Neural progenitor cell (in vitro differentiated cells): ENCODE measurements around the gene CAMK2A. TPM values are rescaled to one million over a fixed set of nuclear protein-coding genes. Genes with fewer than 3 reads are reported as not detected.
A peak's percentile ranks its signal among the peaks of the same experiment; 100 is the strongest.

ENCODE experiments used
- DNase-seq: peaks from one replicate; pipeline ENCODE4 v3.0.0-alpha.2; 2016; ENCODE audit warnings: low spot score
- H2AFZ ChIP-seq: fragments of 200-600 bp; sonication (generic); replicated peaks from 2 replicates; pipeline ENCODE4 v1.6.1; 2016; ENCODE audit warnings: antibody characterized with exemption
- H3F3A ChIP-seq: fragments of 200-600 bp; sonication (generic); 2 replicates; pipeline ENCODE4 v1.6.1; 2016; ENCODE audit warnings: antibody characterized with exemption, low read depth
- H3K27ac ChIP-seq: fragments of 200-600 bp; sonication (generic); 2 replicates; pipeline ENCODE4 v1.5.1; 2016; ENCODE audit warnings: mild to moderate bottlenecking
- H3K27me3 ChIP-seq: fragments of 200-600 bp; sonication (generic); 2 replicates; pipeline ENCODE4 v1.6.1; 2016; ENCODE audit warnings: mild to moderate bottlenecking, moderate library complexity
- H3K36me3 ChIP-seq: fragments of 200-600 bp; sonication (generic); 2 replicates; pipeline ENCODE4 v1.5.1; 2016
- H3K4me1 ChIP-seq: fragments of 200-600 bp; sonication (generic); 2 replicates; pipeline ENCODE4 v1.6.1; 2016; ENCODE audit warnings: mixed run types
- H3K4me2 ChIP-seq: fragments of 200-600 bp; sonication (generic); 2 replicates; pipeline ENCODE4 v1.6.1; 2016
- H3K4me3 ChIP-seq: fragments of 200-600 bp; sonication (generic); 2 replicates; pipeline ENCODE4 v1.5.1; 2016
- H3K79me2 ChIP-seq: fragments of 200-600 bp; sonication (generic); 2 replicates; pipeline ENCODE4 v1.6.1; 2016; ENCODE audit warnings: low read depth
- H3K9ac ChIP-seq: fragments of 200-600 bp; sonication (generic); 2 replicates; pipeline ENCODE4 v1.6.1; 2016
- H3K9me3 ChIP-seq: fragments of 200-600 bp; sonication (generic); 2 replicates; pipeline ENCODE4 v1.5.1; 2016; ENCODE audit warnings: low read depth
- H4K20me1 ChIP-seq: fragments of 200-600 bp; sonication (generic); 2 replicates; pipeline ENCODE4 v1.6.1; 2016; ENCODE audit warnings: low read depth
- H3K27ac Mint-ChIP-seq: 3 replicates; pipeline ENCODE4 v1.8.0; 2021; ENCODE audit warnings: mixed read lengths
- H3K27me3 Mint-ChIP-seq: 2 replicates; pipeline ENCODE4 v1.8.0; 2022; ENCODE audit warnings: low read depth, mild to moderate bottlenecking, inconsistent platforms, moderate library complexity, mixed read lengths; ENCODE audit not compliant: insufficient read depth
- H3K36me3 Mint-ChIP-seq: 3 replicates; pipeline ENCODE4 v1.8.0; 2021; ENCODE audit warnings: mixed read lengths
- H3K4me1 Mint-ChIP-seq: 3 replicates; pipeline ENCODE4 v1.8.0; 2021; ENCODE audit warnings: mixed read lengths
- H3K4me3 Mint-ChIP-seq: 3 replicates; pipeline ENCODE4 v1.8.0; 2021; ENCODE audit warnings: mild to moderate bottlenecking, moderate library complexity, mixed read lengths
- H3K9me3 Mint-ChIP-seq: 3 replicates; pipeline ENCODE4 v1.8.0; 2020; ENCODE audit warnings: mixed read lengths
- EZH2 ChIP-seq: fragments of 200-600 bp; sonication (generic); IDR thresholded peaks from 2 replicates; pipeline ENCODE4 v1.6.1; 2017; ENCODE audit warnings: antibody characterized with exemption, mild to moderate bottlenecking, moderate library complexity
- EZH2phosphoT487 ChIP-seq: fragments of 200-600 bp; sonication (generic); IDR thresholded peaks from 2 replicates; pipeline ENCODE4 v1.6.1; 2017; ENCODE audit warnings: antibody characterized with exemption
- total RNA-seq: library from RNA; depleted of rRNA; stranded (reverse); fragments of >200 nt; gene quantifications from 2 replicates; pipeline ENCODE4 v1.2.3, GENCODE V29; 2015; ENCODE audit warnings: low replicate concordance
- TF ChIP-seq, protein P1 (sequence below): fragments of 200-600 bp; sonication (generic); IDR thresholded peaks from 2 replicates; pipeline ENCODE4 v1.5.1; 2017; ENCODE audit warnings: antibody characterized with exemption, mild to moderate bottlenecking

Gene CAMK2A
- total RNA-seq, 1 donor from 2014 or later: 0.09 TPM

DNA sequence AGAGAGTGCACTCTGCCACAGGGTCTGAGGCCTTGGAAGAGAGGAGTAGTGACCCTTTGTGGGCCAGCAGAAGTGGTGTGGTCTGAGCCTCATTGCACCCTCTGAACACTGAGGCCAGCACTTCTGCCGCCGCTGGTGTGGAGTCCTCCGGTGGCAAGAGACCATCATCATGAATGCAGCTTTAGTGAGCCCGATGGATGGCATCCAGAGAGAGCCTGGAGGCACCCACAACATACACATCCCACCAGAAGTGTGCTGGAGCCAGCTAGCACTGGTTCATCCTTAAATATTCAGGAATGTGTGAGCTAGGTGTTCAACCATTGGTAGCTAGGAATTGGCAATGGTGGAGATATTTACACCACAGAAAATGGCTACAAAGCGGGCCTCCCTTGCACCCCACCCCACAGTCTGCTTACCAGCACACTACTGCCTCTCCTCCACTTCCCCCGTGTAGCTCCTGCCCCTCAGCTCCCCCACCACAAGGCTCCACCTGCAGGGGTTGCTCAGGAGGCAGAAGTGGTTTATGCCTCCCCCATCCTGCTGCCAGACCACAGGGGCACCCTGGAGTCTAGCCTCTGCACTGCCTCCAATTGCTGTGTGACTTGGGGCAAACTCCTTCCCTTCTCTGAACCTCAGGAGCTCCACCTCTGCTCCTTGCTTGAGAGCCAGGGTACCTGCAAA is 83.3 kb downstream of the CAMK2A start:
- H3K9me3 Mint-ChIP-seq: no peaks in the 10 kb centered on the region

DNA sequence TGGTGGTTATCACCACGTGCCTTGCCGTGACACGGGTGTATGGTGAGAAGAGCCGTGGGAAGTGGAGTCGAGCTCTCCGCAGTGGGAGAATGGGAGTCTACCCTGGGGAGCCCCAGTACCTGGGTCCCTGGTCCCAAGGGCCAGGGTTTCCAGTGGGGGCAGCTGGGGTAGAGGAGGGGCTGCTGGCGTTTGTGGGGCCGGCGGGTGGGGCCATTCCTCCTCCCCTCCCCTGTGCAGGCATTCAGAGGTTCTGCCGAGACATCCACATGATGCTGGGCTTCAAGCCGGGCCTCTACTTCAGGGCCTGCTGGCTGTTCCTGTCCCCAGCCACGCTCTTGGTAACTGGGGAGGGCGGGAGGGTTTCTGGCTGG is 85.0 kb downstream of the CAMK2A start:
- peak overlapping the region; percentile 37 for H3K27ac Mint-ChIP-seq
- Histone ChIP-seq H3K4me2 (no peak overlapping the region), H3K4me1 (peaks cover 7% of the 10 kb centered on the region), H3K79me2 (no peaks in the 10 kb centered on the region), H3K27me3 (peaks cover under 1% of the 10 kb centered on the region), H3K27ac (no peak overlapping the region), H3F3A (peaks cover 10% of the 10 kb centered on the region), H4K20me1 (no peaks in the 10 kb centered on the region), H3K36me3 (no peaks in the 10 kb centered on the region), H3K4me3 (no peak overlapping the region), H3K9me3 (no peaks in the 10 kb centered on the region), H2AFZ (no peak overlapping the region), H3K9ac (no peak overlapping the region)
- H3K9me3 Mint-ChIP-seq: no peaks in the 10 kb centered on the region
- peaks cover 9% of the 10 kb centered on the region for H3K4me1 Mint-ChIP-seq
- H3K36me3 Mint-ChIP-seq: no peaks in the 10 kb centered on the region
- TF ChIP-seq, protein P1, sequence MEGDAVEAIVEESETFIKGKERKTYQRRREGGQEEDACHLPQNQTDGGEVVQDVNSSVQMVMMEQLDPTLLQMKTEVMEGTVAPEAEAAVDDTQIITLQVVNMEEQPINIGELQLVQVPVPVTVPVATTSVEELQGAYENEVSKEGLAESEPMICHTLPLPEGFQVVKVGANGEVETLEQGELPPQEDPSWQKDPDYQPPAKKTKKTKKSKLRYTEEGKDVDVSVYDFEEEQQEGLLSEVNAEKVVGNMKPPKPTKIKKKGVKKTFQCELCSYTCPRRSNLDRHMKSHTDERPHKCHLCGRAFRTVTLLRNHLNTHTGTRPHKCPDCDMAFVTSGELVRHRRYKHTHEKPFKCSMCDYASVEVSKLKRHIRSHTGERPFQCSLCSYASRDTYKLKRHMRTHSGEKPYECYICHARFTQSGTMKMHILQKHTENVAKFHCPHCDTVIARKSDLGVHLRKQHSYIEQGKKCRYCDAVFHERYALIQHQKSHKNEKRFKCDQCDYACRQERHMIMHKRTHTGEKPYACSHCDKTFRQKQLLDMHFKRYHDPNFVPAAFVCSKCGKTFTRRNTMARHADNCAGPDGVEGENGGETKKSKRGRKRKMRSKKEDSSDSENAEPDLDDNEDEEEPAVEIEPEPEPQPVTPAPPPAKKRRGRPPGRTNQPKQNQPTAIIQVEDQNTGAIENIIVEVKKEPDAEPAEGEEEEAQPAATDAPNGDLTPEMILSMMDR: no peak
- TF ChIP-seq EZH2 (no peak), EZH2phosphoT487 (no peak)
- H3K27me3 Mint-ChIP-seq: peaks cover 17% of the 10 kb centered on the region
- no peak for DNase-seq
- no peak overlapping the region for H3K4me3 Mint-ChIP-seq

More for the DNA sequence above, 83.3 kb downstream of the CAMK2A start:
- Histone ChIP-seq H2AFZ (no peak overlapping the region), H3K4me2 (no peak overlapping the region), H3K9ac (no peak overlapping the region), H3K27ac (no peak overlapping the region), H3K4me1 (peaks cover 10% of the 10 kb centered on the region), H3K4me3 (no peak overlapping the region), H4K20me1 (no peaks in the 10 kb centered on the region), H3K9me3 (no peaks in the 10 kb centered on the region), H3K36me3 (no peaks in the 10 kb centered on the region), H3K27me3 (no peaks in the 10 kb centered on the region), H3K79me2 (no peaks in the 10 kb centered on the region), H3F3A (peaks cover 10% of the 10 kb centered on the region)
- H3K36me3 Mint-ChIP-seq: no peaks in the 10 kb centered on the region
- H3K27me3 Mint-ChIP-seq: peaks cover 18% of the 10 kb centered on the region
- H3K4me3 Mint-ChIP-seq: no peak overlapping the region
- peaks cover 14% of the 10 kb centered on the region for H3K4me1 Mint-ChIP-seq
- TF ChIP-seq, protein P1: no peak
- TF ChIP-seq EZH2 (no peak), EZH2phosphoT487 (no peak)
- DNase-seq: no peak
- H3K27ac Mint-ChIP-seq: no peak overlapping the region

DNA sequence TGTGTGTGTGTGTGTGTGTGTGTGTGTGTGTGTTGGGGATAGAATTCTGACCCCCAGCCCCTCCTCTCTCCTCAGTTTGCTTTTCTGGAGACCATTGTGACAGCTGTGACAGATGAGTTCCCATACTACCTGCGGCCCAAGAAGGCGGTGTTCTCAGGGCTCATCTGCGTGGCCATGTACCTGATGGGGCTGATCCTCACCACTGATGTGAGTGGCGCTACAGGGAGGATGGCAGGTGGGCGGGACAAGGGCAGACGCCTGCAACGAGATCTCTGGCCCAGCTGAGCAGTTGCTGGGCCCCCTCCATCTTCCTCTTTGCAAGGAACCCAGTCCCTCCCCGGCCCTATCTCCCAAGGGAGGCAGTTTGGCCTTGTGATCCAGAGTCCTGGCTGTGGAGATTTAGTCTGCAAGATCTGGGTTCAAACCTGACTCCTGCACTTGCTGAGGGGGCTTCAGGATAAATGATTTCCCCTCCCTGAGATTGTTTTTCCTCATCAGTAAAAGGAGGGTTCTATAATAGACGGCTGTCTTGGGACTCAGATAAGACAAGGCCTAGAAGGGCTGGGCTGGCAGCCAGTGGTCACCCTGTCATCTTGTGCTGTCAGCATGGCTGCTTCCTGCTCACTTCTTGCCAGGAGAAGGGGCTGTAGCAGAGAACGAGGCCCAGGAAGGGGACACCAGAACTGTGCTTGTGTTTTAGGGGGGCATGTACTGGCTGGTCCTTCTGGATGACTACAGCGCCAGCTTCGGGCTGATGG is 85.6 kb downstream of the CAMK2A start:
- peaks cover 6% of the 10 kb centered on the region for H3K27me3 ChIP-seq
- H3K9me3 ChIP-seq: no peaks in the 10 kb centered on the region
- H3K79me2 ChIP-seq: no peaks in the 10 kb centered on the region
- DNase-seq: no peak
- H3K9ac ChIP-seq: no peak overlapping the region
- Mint-ChIP-seq H3K27me3 (peaks cover 17% of the 10 kb centered on the region), H3K36me3 (no peaks in the 10 kb centered on the region), H3K27ac (peak overlapping the region; percentile 37), H3K4me3 (no peak overlapping the region), H3K9me3 (no peaks in the 10 kb centered on the region), H3K4me1 (peaks cover 9% of the 10 kb centered on the region)
- no peak for TF ChIP-seq EZH2phosphoT487
- no peak for TF ChIP-seq EZH2
- TF ChIP-seq, protein P1: no peak
- H3K36me3 ChIP-seq: no peaks in the 10 kb centered on the region
- no peak overlapping the region for H3K27ac ChIP-seq
- H2AFZ ChIP-seq: no peak overlapping the region
- peaks cover 9% of the 10 kb centered on the region for H3F3A ChIP-seq
- H4K20me1 ChIP-seq: no peaks in the 10 kb centered on the region
- H3K4me3 ChIP-seq: no peak overlapping the region
- H3K4me2 ChIP-seq: no peak overlapping the region
- H3K4me1 ChIP-seq: peaks cover 6% of the 10 kb centered on the region
